Endometrial microvascular endothelial cells (primary cell): ENCODE results near the gene B4GALNT4. TPM values are rescaled to one million over a fixed set of nuclear protein-coding genes. Genes with fewer than 3 reads are reported as not detected.

ENCODE experiments used
- in situ Hi-C: cut with HindIII; loops from 2 replicates; pipeline ENCODE4 v1.10.0; 2017; ENCODE audit warnings: low sequenced_read_pairs, low pct_unique_long_range_greater_than_20kb; ENCODE audit errors: inconsistent ontology term
- total RNA-seq: library from RNA; depleted of rRNA; stranded (reverse); fragments of >200 nt; gene quantifications from one replicate; pipeline ENCODE4 v1.2.3, GENCODE V29; 2015; ENCODE audit errors: inconsistent ontology term

The B4GALNT4 gene
- total RNA-seq, 1 donor from 2014 or later: 0.09 TPM

GRCh38 chr11:426851-427250 lies 57.6 kb downstream of the B4GALNT4 start:
- in situ Hi-C loops: no loop called here

- in situ Hi-C loops: no loop called here
Measured at GRCh38 chr11:428295-428694, 59.0 kb downstream of the B4GALNT4 start.

GRCh38 chr11:429391-429790 lies 60.1 kb downstream of the B4GALNT4 start:
- in situ Hi-C loops: no loop called here

- in situ Hi-C loops: no loop called here
Measured at GRCh38 chr11:429931-430456, 60.7 kb downstream of the B4GALNT4 start.

Other genes with a start within 250 kb of the B4GALNT4 start
- not detected for gene SCGB1C1, start 176.4 kb upstream of the B4GALNT4 start, total RNA-seq
- 26.9 TPM for gene BET1L, start 162.1 kb upstream of the B4GALNT4 start, total RNA-seq
- gene RIC8A, start 161.8 kb upstream of the B4GALNT4 start, total RNA-seq: 156 TPM
- 14.0 TPM for gene SIRT3, start 133.2 kb upstream of the B4GALNT4 start, total RNA-seq
- 204 TPM for gene PSMD13, start 132.5 kb upstream of the B4GALNT4 start, total RNA-seq
- gene NLRP6, start 91.1 kb upstream of the B4GALNT4 start, total RNA-seq: not detected
- gene PGGHG, start 80.4 kb upstream of the B4GALNT4 start, total RNA-seq: 9.7 TPM
- not detected for gene IFITM5, start 70.0 kb upstream of the B4GALNT4 start, total RNA-seq
- 233 TPM for gene IFITM2, start 61.7 kb upstream of the B4GALNT4 start, total RNA-seq
- 26.2 TPM for gene IFITM1, start 55.5 kb upstream of the B4GALNT4 start, total RNA-seq
- gene IFITM3, start 48.6 kb upstream of the B4GALNT4 start, total RNA-seq: 231 TPM
- gene PKP3, start 24.7 kb downstream of the B4GALNT4 start, total RNA-seq: not detected
- 71.1 TPM for gene SIGIRR, start 45.5 kb downstream of the B4GALNT4 start, total RNA-seq
- 0.09 TPM for gene ANO9, start 72.5 kb downstream of the B4GALNT4 start, total RNA-seq
- gene PTDSS2, start 80.8 kb downstream of the B4GALNT4 start, total RNA-seq: 43.1 TPM
- gene RNH1, start 137.7 kb downstream of the B4GALNT4 start, total RNA-seq: 278 TPM
- gene HRAS, start 166.1 kb downstream of the B4GALNT4 start, total RNA-seq: 82.1 TPM
- gene LRRC56, start 168.0 kb downstream of the B4GALNT4 start, total RNA-seq: not detected
- gene LMNTD2, start 191.2 kb downstream of the B4GALNT4 start, total RNA-seq: 0.65 TPM
- 34.7 TPM for gene RASSF7, start 191.5 kb downstream of the B4GALNT4 start, total RNA-seq
- gene PHRF1, start 207.0 kb downstream of the B4GALNT4 start, total RNA-seq: 15.8 TPM
- gene IRF7, start 246.5 kb downstream of the B4GALNT4 start, total RNA-seq: 31.4 TPM